HepG2 (cell line): Measurements from ENCODE around the gene PGK1.
"Not testable (repeated sequence)": the region's sequence is repeated elsewhere in the genome, so short reads cannot be mapped to it uniquely, and the experiment has no call there.

Experiments
- DPF2 ChIP-seq: sonication (generic); formaldehyde crosslinking; IDR thresholded peaks from 2 replicates; pipeline ENCODE4 v1.4.0; 2020; ENCODE audit warnings: mild to moderate bottlenecking, low read depth, missing genetic modification reagents, borderline replicate concordance
- HNRNPK ChIP-seq: fragments of 200-400 bp; formaldehyde crosslinking; IDR thresholded peaks from 2 replicates; pipeline ENCODE4 v1.6.1; 2018; ENCODE audit warnings: low read length, low read depth, moderate library complexity, mild to moderate bottlenecking; ENCODE audit not compliant: poor library complexity, severe bottlenecking
- MAZ ChIP-seq, 2 experiments: sonication (generic) in 1 of 2; formaldehyde crosslinking in 1 of 2; IDR thresholded peaks; 2 replicates each; pipeline versions ENCODE4 v1.5.0 to v1.6.1; 2012 to 2020; ENCODE audit warnings: low read depth in 2 of 2, mild to moderate bottlenecking in 2 of 2, borderline replicate concordance in 1 of 2, improper control_type of control experiment in 1 of 2, low read length in 1 of 2, missing genetic modification reagents in 1 of 2, moderate library complexity in 1 of 2
- MLLT10 ChIP-seq: sonication (generic); formaldehyde crosslinking; IDR thresholded peaks from 2 replicates; pipeline ENCODE4 v1.4.0; 2020; ENCODE audit warnings: missing genetic modification reagents
- POLR2AphosphoS5 ChIP-seq: IDR thresholded peaks from 2 replicates; pipeline ENCODE4 v1.6.1; 2012; ENCODE audit warnings: low read depth, low read length
- SRF ChIP-seq: IDR thresholded peaks from 2 replicates; pipeline ENCODE4 v1.6.1; 2011; ENCODE audit warnings: mild to moderate bottlenecking, low read depth, low read length, moderate library complexity
- YEATS2 ChIP-seq: sonication (generic); formaldehyde crosslinking; IDR thresholded peaks from 2 replicates; pipeline ENCODE4 v1.4.0; 2020; ENCODE audit warnings: missing genetic modification reagents, borderline replicate concordance
- ZBTB20 ChIP-seq: sonication (generic); formaldehyde crosslinking; IDR thresholded peaks from 2 replicates; pipeline ENCODE4 v1.8.1; 2023; ENCODE audit warnings: missing genetic modification reagents, low read depth, mild to moderate bottlenecking, borderline replicate concordance
- TF ChIP-seq, protein P1 (sequence below): sonication (generic); formaldehyde crosslinking; IDR thresholded peaks from 2 replicates; pipeline ENCODE4 v1.5.1; 2020; ENCODE audit warnings: missing genetic modification reagents, mild to moderate bottlenecking, borderline replicate concordance
- TF ChIP-seq, protein P2 (sequence below): sonication (generic); formaldehyde crosslinking; IDR thresholded peaks from 2 replicates; pipeline ENCODE4 v1.5.0; 2020; ENCODE audit warnings: mild to moderate bottlenecking, missing genetic modification reagents, moderate library complexity
- TF ChIP-seq, protein P3 (sequence below): sonication (generic); formaldehyde crosslinking; IDR thresholded peaks from 2 replicates; pipeline ENCODE4 v1.4.0; 2020; ENCODE audit warnings: missing genetic modification reagents
- TF ChIP-seq, protein P4 (sequence below): sonication (generic); formaldehyde crosslinking; IDR thresholded peaks from 2 replicates; pipeline ENCODE4 v1.4.0; 2020; ENCODE audit warnings: missing genetic modification reagents
- TF ChIP-seq, protein P5 (sequence below): sonication (generic); formaldehyde crosslinking; IDR thresholded peaks from 2 replicates; pipeline ENCODE4 v1.5.0; 2020; ENCODE audit warnings: missing genetic modification reagents
- TF ChIP-seq, protein P6 (sequence below): sonication (generic); formaldehyde crosslinking; IDR thresholded peaks from 2 replicates; pipeline ENCODE4 v1.5.0; 2020; ENCODE audit warnings: mild to moderate bottlenecking, missing genetic modification reagents, borderline replicate concordance

DNA sequence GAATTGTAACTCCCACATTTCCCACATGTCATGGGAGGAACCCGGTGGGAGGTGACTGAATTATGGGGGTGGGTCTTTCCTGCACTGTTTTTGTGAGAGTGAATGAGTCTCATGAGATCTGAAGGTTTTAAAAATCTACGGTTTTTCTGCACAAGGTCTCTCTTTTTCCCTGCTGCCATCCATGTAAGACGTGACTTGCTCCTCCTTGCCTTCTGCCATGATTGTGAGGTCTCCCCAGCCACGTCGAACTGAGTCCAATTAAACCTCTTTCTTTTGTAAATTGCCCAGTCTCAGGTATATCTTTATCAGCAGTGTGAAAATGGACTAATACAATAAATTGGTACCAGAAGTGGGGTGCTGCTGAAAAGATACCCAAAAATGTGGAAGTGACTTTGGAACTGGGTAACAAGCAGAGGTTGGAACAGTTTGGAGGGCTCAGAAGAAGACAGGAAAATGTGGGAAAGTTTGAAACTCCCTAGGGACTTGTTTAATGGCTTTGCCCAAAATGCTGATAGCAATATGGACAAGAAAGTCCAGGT is 43.0 kb downstream of the PGK1 start:
- TF ChIP-seq, protein P1, sequence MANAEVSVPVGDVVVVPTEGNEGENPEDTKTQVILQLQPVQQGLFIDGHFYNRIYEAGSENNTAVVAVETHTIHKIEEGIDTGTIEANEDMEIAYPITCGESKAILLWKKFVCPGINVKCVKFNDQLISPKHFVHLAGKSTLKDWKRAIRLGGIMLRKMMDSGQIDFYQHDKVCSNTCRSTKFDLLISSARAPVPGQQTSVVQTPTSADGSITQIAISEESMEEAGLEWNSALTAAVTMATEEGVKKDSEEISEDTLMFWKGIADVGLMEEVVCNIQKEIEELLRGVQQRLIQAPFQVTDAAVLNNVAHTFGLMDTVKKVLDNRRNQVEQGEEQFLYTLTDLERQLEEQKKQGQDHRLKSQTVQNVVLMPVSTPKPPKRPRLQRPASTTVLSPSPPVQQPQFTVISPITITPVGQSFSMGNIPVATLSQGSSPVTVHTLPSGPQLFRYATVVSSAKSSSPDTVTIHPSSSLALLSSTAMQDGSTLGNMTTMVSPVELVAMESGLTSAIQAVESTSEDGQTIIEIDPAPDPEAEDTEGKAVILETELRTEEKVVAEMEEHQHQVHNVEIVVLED (CRISPR knock-in tag): not testable (repeated sequence)
- TF ChIP-seq HNRNPK; MAZ (IDR thresholded peaks at IDR 0.05; ENCODE audit: borderline replicate concordance, low read depth, low read length); MAZ (CRISPR knock-in tag; IDR thresholded peaks at IDR 0.05; ENCODE audit: low read depth); DPF2 (CRISPR knock-in tag); SRF; POLR2AphosphoS5; ZBTB20 (CRISPR knock-in tag); MLLT10 (CRISPR knock-in tag); YEATS2 (CRISPR knock-in tag): not testable (repeated sequence)
- TF ChIP-seq, protein P2, sequence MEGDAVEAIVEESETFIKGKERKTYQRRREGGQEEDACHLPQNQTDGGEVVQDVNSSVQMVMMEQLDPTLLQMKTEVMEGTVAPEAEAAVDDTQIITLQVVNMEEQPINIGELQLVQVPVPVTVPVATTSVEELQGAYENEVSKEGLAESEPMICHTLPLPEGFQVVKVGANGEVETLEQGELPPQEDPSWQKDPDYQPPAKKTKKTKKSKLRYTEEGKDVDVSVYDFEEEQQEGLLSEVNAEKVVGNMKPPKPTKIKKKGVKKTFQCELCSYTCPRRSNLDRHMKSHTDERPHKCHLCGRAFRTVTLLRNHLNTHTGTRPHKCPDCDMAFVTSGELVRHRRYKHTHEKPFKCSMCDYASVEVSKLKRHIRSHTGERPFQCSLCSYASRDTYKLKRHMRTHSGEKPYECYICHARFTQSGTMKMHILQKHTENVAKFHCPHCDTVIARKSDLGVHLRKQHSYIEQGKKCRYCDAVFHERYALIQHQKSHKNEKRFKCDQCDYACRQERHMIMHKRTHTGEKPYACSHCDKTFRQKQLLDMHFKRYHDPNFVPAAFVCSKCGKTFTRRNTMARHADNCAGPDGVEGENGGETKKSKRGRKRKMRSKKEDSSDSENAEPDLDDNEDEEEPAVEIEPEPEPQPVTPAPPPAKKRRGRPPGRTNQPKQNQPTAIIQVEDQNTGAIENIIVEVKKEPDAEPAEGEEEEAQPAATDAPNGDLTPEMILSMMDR (CRISPR knock-in tag): not testable (repeated sequence)
- TF ChIP-seq, protein P3, sequence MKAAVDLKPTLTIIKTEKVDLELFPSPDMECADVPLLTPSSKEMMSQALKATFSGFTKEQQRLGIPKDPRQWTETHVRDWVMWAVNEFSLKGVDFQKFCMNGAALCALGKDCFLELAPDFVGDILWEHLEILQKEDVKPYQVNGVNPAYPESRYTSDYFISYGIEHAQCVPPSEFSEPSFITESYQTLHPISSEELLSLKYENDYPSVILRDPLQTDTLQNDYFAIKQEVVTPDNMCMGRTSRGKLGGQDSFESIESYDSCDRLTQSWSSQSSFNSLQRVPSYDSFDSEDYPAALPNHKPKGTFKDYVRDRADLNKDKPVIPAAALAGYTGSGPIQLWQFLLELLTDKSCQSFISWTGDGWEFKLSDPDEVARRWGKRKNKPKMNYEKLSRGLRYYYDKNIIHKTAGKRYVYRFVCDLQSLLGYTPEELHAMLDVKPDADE (CRISPR knock-in tag): not testable (repeated sequence)
- TF ChIP-seq, protein P4, sequence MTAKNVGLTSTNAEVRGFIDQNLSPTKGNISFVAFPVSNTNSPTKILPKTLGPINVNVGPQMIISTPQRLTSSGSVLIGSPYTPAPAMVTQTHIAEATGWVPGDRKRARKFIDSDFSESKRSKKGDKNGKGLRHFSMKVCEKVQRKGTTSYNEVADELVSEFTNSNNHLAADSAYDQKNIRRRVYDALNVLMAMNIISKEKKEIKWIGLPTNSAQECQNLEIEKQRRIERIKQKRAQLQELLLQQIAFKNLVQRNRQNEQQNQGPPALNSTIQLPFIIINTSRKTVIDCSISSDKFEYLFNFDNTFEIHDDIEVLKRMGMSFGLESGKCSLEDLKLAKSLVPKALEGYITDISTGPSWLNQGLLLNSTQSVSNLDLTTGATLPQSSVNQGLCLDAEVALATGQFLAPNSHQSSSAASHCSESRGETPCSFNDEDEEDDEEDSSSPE (CRISPR knock-in tag): not testable (repeated sequence)
- TF ChIP-seq, protein P5, sequence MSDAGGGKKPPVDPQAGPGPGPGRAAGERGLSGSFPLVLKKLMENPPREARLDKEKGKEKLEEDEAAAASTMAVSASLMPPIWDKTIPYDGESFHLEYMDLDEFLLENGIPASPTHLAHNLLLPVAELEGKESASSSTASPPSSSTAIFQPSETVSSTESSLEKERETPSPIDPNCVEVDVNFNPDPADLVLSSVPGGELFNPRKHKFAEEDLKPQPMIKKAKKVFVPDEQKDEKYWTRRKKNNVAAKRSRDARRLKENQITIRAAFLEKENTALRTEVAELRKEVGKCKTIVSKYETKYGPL: not testable (repeated sequence)
- TF ChIP-seq, protein P6, sequence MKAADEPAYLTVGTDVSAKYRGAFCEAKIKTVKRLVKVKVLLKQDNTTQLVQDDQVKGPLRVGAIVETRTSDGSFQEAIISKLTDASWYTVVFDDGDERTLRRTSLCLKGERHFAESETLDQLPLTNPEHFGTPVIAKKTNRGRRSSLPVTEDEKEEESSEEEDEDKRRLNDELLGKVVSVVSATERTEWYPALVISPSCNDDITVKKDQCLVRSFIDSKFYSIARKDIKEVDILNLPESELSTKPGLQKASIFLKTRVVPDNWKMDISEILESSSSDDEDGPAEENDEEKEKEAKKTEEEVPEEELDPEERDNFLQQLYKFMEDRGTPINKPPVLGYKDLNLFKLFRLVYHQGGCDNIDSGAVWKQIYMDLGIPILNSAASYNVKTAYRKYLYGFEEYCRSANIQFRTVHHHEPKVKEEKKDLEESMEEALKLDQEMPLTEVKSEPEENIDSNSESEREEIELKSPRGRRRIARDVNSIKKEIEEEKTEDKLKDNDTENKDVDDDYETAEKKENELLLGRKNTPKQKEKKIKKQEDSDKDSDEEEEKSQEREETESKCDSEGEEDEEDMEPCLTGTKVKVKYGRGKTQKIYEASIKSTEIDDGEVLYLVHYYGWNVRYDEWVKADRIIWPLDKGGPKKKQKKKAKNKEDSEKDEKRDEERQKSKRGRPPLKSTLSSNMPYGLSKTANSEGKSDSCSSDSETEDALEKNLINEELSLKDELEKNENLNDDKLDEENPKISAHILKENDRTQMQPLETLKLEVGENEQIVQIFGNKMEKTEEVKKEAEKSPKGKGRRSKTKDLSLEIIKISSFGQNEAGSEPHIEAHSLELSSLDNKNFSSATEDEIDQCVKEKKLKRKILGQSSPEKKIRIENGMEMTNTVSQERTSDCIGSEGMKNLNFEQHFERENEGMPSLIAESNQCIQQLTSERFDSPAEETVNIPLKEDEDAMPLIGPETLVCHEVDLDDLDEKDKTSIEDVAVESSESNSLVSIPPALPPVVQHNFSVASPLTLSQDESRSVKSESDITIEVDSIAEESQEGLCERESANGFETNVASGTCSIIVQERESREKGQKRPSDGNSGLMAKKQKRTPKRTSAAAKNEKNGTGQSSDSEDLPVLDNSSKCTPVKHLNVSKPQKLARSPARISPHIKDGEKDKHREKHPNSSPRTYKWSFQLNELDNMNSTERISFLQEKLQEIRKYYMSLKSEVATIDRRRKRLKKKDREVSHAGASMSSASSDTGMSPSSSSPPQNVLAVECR: not testable (repeated sequence)
